OCI-LY1 (cell line): Measurements from ENCODE around the gene RANBP10.

Source experiments
- CTCF ChIP-seq: fragments of 200-600 bp; sonication (generic), shearing (Covaris generic); IDR thresholded peaks from 2 replicates; pipeline ENCODE4 v1.5.1; 2017; ENCODE audit warnings: mild to moderate bottlenecking, antibody characterized with exemption, low read length, moderate library complexity, mixed read lengths
- EZH2 ChIP-seq: fragments of 200-600 bp; sonication (generic), shearing (Covaris generic); IDR thresholded peaks from 2 replicates; pipeline ENCODE4 v1.8.0; 2017; ENCODE audit warnings: borderline replicate concordance, mixed run types, mild to moderate bottlenecking, antibody characterized with exemption, low read length, moderate library complexity, mixed read lengths

GRCh38 chr16:67676939-67677338 is 129.4 kb downstream of the RANBP10 start:
- no peak for TF ChIP-seq EZH2
- TF ChIP-seq CTCF = no peak
